T-helper 1 cell (primary cell): ENCODE measurements around the gene PRAC2.

Source experiments
- DNase-seq, 5 donors: peaks; one replicate each; pipeline ENCODE4 v3.0.0-alpha.2; 2012 to 2020

Gene PRAC2

GRCh38 chr17:48720266-48721008 is 2.5 kb upstream of the PRAC2 start:
- no peak for DNase-seq

GRCh38 chr17:48721009-48721402 is 2.0 kb upstream of the PRAC2 start:
- DNase-seq = no peak

- no peak for DNase-seq
Observed at GRCh38 chr17:48722201-48722907, 631 bp upstream of the PRAC2 start, which contains the start of gene PRAC1. TSS of gene PRAC1 (minus strand) at chr17:48722518. CDS start at chr17:48722392, 126 bp downstream.

GRCh38 chr17:48723423-48724250 is 652 bp downstream of the PRAC2 start:
- DNase-seq = peak in 1 of 5 donors; percentile 32

GRCh38 chr17:48724251-48725003 is 1.4 kb downstream of the PRAC2 start:
- peak; percentile 39 to 80 (median 59) for DNase-seq

- no peak for DNase-seq
Observed at GRCh38 chr17:48725004-48725287, 2.0 kb downstream of the PRAC2 start.

- DNase-seq = no peak
Observed at GRCh38 chr17:48725288-48726064, 2.5 kb downstream of the PRAC2 start.

- no peak for DNase-seq
Observed at GRCh38 chr17:48726114-48726915, 3.3 kb downstream of the PRAC2 start.

- DNase-seq = no peak
Observed at GRCh38 chr17:48726916-48727286, 3.9 kb downstream of the PRAC2 start.

- DNase-seq = no peak
Observed at GRCh38 chr17:48727415-48728175, 4.6 kb downstream of the PRAC2 start.

- DNase-seq = peak in 2 of 5 donors; percentile 24 to 25
Observed at GRCh38 chr17:48728232-48729231, 5.5 kb downstream of the PRAC2 start, which contains the start of gene HOXB13. TSS of gene HOXB13 (minus strand) at chr17:48728750. CDS start at chr17:48728593, 157 bp downstream.

GRCh38 chr17:48729335-48730239 is 6.6 kb downstream of the PRAC2 start:
- no peak for DNase-seq

GRCh38 chr17:48730240-48730550 is 7.2 kb downstream of the PRAC2 start:
- DNase-seq = no peak

- DNase-seq = no peak
Observed at GRCh38 chr17:48731355-48731754, 8.4 kb downstream of the PRAC2 start.

GRCh38 chr17:48732688-48733629 is 10.0 kb downstream of the PRAC2 start:
- DNase-seq = no peak

- no peak for DNase-seq
Observed at GRCh38 chr17:48733632-48734328, 10.8 kb downstream of the PRAC2 start.
